K562 (cell line): ENCODE measurements around the gene FYB1. TPM values are rescaled to one million over a fixed set of nuclear protein-coding genes. Genes with fewer than 3 reads are reported as not detected.

Experiments used
- BCOR ChIP-seq: fragments of 450-650 bp; IDR thresholded peaks from 2 replicates; pipeline ENCODE4 v1.6.1; 2016
- BRCA1 ChIP-seq, 2 experiments: fragments of 450-650 bp in 1 of 2; sonication (generic) in 1 of 2; formaldehyde crosslinking in 1 of 2; IDR thresholded peaks; 2 replicates each; pipeline versions ENCODE4 v1.5.0 to v1.6.1; 2017 to 2020; ENCODE audit warnings: mild to moderate bottlenecking in 1 of 2, missing genetic modification reagents in 1 of 2
- CBFA2T3 ChIP-seq: fragments of 450-650 bp; IDR thresholded peaks from 2 replicates; pipeline ENCODE4 v1.6.1; 2017
- CREB3L1 ChIP-seq: fragments of 450-650 bp; IDR thresholded peaks from 2 replicates; pipeline ENCODE4 v1.6.1; 2014; ENCODE audit warnings: low read depth, mild to moderate bottlenecking, moderate library complexity, borderline replicate concordance
- CTCF ChIP-seq, 3 experiments: IDR thresholded peaks in 2 of 3; conservative IDR thresholded peaks in 1 of 3; 2 replicates each; pipeline ENCODE4 v1.5.1; 2011 to 2012; ENCODE audit warnings: low read length in 3 of 3, mild to moderate bottlenecking in 3 of 3, control low read depth in 2 of 3, improper control_type of control experiment in 1 of 3, inconsistent platforms in 1 of 3, low read depth in 1 of 3, mixed read lengths in 1 of 3, moderate library complexity in 1 of 3; ENCODE audit not compliant: insufficient read depth in 2 of 3
- CXXC5 ChIP-seq: fragments of 250-450 bp; sonication (Bioruptor Pico); IDR thresholded peaks from 2 replicates; pipeline ENCODE4 v1.8.0; 2022; ENCODE audit warnings: inconsistent platforms, mild to moderate bottlenecking, moderate library complexity
- ELF1 ChIP-seq: fragments of 200-800 bp; sonication (Bioruptor generic); IDR thresholded peaks from 2 replicates; pipeline ENCODE4 v1.6.1; 2016; ENCODE audit warnings: missing genetic modification characterization, missing compliant biosample characterization
- ESRRA ChIP-seq: fragments of 450-650 bp; IDR thresholded peaks from 2 replicates; pipeline ENCODE4 v1.6.1; 2014; ENCODE audit warnings: low read depth, mild to moderate bottlenecking, moderate library complexity, borderline replicate concordance
- GATA2 ChIP-seq: sonication (generic); formaldehyde crosslinking; IDR thresholded peaks from 2 replicates; pipeline ENCODE4 v1.4.0; 2020; ENCODE audit warnings: mild to moderate bottlenecking, missing genetic modification reagents
- KDM1A ChIP-seq, 2 experiments: fragments of 450-650 bp; IDR thresholded peaks; 2 replicates each; pipeline ENCODE4 v1.6.1; 2016; ENCODE audit warnings: mild to moderate bottlenecking in 2 of 2
- KDM4B ChIP-seq, 2 experiments: fragments of 450-650 bp in 1 of 2; sonication (generic) in 1 of 2; IDR thresholded peaks; 2 replicates each; pipeline ENCODE4 v1.6.1; 2016 to 2017; ENCODE audit warnings: borderline replicate concordance in 2 of 2, antibody characterized with exemption in 1 of 2, low read depth in 1 of 2, mild to moderate bottlenecking in 1 of 2
- PKNOX1 ChIP-seq: fragments of 450-650 bp; IDR thresholded peaks from 2 replicates; pipeline ENCODE4 v1.6.1; 2016
- SMC3 ChIP-seq: conservative IDR thresholded peaks from 2 replicates; pipeline ENCODE4 v1.6.1; 2011; ENCODE audit warnings: low read depth, low read length, improper control_type of control experiment; ENCODE audit not compliant: insufficient read depth
- SOX6 ChIP-seq: fragments of 450-650 bp; IDR thresholded peaks from 2 replicates; pipeline ENCODE4 v1.6.1; 2014; ENCODE audit warnings: mild to moderate bottlenecking
- TEAD4 ChIP-seq, 2 experiments: sonication (generic) in 1 of 2; formaldehyde crosslinking in 1 of 2; IDR thresholded peaks; 2 replicates each; pipeline versions ENCODE4 v1.6.1 to v1.8.0; 2012 to 2022; ENCODE audit warnings: borderline replicate concordance in 1 of 2, inconsistent platforms in 1 of 2, low read length in 1 of 2, mild to moderate bottlenecking in 1 of 2, missing genetic modification reagents in 1 of 2
- ZNF644 ChIP-seq: fragments of 200-800 bp; sonication (Bioruptor generic); IDR thresholded peaks from 2 replicates; pipeline ENCODE4 v1.6.1; 2016; ENCODE audit warnings: low read depth, missing genetic modification characterization, missing compliant biosample characterization
- polyA plus RNA-seq, 8 experiments: library from polyadenylated mRNA; depleted of rRNA in 4 of 8; stranded (reverse) in 5 of 8; unstranded in 3 of 8; fragments of >200 nt; fragmentation: Nextera tagmentation in 2 of 8; fragmentation: Illumina TruSeq in 1 of 8; extraction: Ambion mirVana in 2 of 8; extraction: Trizol in 1 of 8; gene quantifications; 2 replicates each; pipeline versions ENCODE4 v1.2.1 to v1.2.3, GENCODE V29; 2011 to 2014; ENCODE audit warnings: inconsistent platforms in 1 of 8, missing spikeins in 1 of 8
- total RNA-seq, 7 experiments: library from RNA; depleted of rRNA in 6 of 7; stranded (reverse); fragments of >200 nt in 6 of 7; fragmentation: Illumina TruSeq in 2 of 7; extraction: Trizol in 2 of 7; gene quantifications; 2 replicates each; pipeline versions ENCODE4 v1.2.1 to v1.2.3, GENCODE V29; 2011 to 2021; ENCODE audit warnings: low replicate concordance in 1 of 7
- TF ChIP-seq, protein P1 (sequence below): fragments of 450-650 bp; IDR thresholded peaks from 2 replicates; pipeline ENCODE4 v1.6.1; 2016; ENCODE audit warnings: borderline replicate concordance
- TF ChIP-seq, protein P2 (sequence below): IDR thresholded peaks from 2 replicates; pipeline ENCODE4 v1.6.1; 2011; ENCODE audit warnings: borderline replicate concordance, low read depth, mild to moderate bottlenecking, moderate library complexity, low read length; ENCODE audit not compliant: insufficient read depth, poor library complexity, severe bottlenecking

Gene FYB1
- total and polyA plus RNA-seq, 9 of the 15 experiments (the other 6 are each of a cell fraction or from before 2014, with no cell fraction given), result 4.7 to 31.5 (median 9.7) TPM

DNA sequence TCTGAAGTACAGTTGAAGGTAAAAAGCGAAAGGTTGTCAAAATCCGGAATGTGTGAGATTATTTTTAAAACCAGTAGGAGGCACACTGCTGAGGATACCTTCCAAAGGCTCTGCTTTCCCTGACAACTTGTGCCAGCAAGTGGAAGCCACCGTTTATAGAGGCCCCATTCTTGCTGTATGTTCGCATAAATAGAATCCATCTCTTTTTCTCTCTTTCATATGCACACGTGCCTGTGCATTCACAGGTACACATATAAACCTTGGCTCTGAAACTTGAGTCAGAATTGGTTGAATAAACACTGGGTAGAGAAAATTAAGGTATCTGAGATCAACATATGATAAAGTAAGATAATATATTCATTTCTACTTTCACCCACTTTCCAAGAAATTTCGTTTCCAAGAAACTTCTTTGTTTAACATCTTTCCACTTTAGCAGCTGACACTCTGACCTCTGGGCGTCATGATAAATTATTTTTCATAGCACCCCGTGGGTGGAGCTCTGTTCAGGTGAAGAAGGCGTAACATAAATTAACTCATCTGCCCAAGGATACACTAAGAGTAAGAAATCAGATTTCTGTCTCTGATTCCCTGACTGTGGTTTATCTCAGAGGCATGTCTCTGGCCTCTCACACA, 81.4 kb downstream of the FYB1 start (continued):
- TF ChIP-seq BRCA1 (IDR thresholded peaks at IDR 0.05), result no peak
- TF ChIP-seq BRCA1 (CRISPR knock-in tag; IDR thresholded peaks at IDR 0.05), result no peak
- TF ChIP-seq, protein P1, sequence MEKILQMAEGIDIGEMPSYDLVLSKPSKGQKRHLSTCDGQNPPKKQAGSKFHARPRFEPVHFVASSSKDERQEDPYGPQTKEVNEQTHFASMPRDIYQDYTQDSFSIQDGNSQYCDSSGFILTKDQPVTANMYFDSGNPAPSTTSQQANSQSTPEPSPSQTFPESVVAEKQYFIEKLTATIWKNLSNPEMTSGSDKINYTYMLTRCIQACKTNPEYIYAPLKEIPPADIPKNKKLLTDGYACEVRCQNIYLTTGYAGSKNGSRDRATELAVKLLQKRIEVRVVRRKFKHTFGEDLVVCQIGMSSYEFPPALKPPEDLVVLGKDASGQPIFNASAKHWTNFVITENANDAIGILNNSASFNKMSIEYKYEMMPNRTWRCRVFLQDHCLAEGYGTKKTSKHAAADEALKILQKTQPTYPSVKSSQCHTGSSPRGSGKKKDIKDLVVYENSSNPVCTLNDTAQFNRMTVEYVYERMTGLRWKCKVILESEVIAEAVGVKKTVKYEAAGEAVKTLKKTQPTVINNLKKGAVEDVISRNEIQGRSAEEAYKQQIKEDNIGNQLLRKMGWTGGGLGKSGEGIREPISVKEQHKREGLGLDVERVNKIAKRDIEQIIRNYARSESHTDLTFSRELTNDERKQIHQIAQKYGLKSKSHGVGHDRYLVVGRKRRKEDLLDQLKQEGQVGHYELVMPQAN, result peak; percentile 6; the same call in 1 of the 2 replicates
- TF ChIP-seq GATA2 (CRISPR knock-in tag), result 0 out of 2 replicates have a peak, but pooled peaks have one; percentile 15
- TF ChIP-seq CREB3L1, result no peak
- peak; percentile 60 to 71 for TF ChIP-seq KDM1A (IDR thresholded peaks at IDR 0.05)
- TF ChIP-seq CXXC5 (CRISPR knock-in tag), result peak; percentile 41
- 0 out of 2 replicates have a peak, but pooled peaks have one; percentile 5 for TF ChIP-seq ELF1 (tag)
- 0 out of 2 replicates have a peak, but pooled peaks have one; percentile 18 for TF ChIP-seq CBFA2T3
- TF ChIP-seq BCOR, result no peak
- TF ChIP-seq TEAD4 (IDR thresholded peaks at IDR 0.05; ENCODE audit: low read length), result peak; percentile 20; the same call in 1 of the 2 replicates
- TF ChIP-seq TEAD4 (CRISPR knock-in tag; IDR thresholded peaks at IDR 0.05; ENCODE audit: borderline replicate concordance), result no peak
- peak; percentile 55 to 69 (median 67) for TF ChIP-seq CTCF (IDR thresholded peaks at IDR 0.05 in 2 of 3, conservative IDR thresholded peaks at IDR 0.05 in 1 of 3; ENCODE audit: insufficient read depth in 2 of 3, low read depth in 1 of 3, low read length in 3 of 3)
- no peak for TF ChIP-seq KDM4B (IDR thresholded peaks at IDR 0.05; ENCODE audit: borderline replicate concordance in 2 of 2, low read depth in 1 of 2)
- peak; percentile 82; the same call in 1 of the 2 replicates for TF ChIP-seq PKNOX1
- no peak for TF ChIP-seq ZNF644
- peak; percentile 50; the same call in 1 of the 2 replicates for TF ChIP-seq ESRRA
- TF ChIP-seq, protein P2, sequence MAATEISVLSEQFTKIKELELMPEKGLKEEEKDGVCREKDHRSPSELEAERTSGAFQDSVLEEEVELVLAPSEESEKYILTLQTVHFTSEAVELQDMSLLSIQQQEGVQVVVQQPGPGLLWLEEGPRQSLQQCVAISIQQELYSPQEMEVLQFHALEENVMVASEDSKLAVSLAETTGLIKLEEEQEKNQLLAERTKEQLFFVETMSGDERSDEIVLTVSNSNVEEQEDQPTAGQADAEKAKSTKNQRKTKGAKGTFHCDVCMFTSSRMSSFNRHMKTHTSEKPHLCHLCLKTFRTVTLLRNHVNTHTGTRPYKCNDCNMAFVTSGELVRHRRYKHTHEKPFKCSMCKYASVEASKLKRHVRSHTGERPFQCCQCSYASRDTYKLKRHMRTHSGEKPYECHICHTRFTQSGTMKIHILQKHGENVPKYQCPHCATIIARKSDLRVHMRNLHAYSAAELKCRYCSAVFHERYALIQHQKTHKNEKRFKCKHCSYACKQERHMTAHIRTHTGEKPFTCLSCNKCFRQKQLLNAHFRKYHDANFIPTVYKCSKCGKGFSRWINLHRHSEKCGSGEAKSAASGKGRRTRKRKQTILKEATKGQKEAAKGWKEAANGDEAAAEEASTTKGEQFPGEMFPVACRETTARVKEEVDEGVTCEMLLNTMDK, result no peak
- TF ChIP-seq SMC3, result peak; percentile 43
- TF ChIP-seq SOX6, result peak; percentile 63; the same call in 1 of the 2 replicates
